Activated CD4-positive, alpha-beta T cell treated with anti-CD3 and anti-CD28 coated beads for 48 hours (primary cell): ENCODE data around the gene FLNB.
A peak's percentile ranks its signal among the peaks of the same experiment; 100 is the strongest.

Source experiments
- DNase-seq: peaks from one replicate; pipeline ENCODE4 v3.0.0-alpha.2; 2020

FLNB gene

DNA sequence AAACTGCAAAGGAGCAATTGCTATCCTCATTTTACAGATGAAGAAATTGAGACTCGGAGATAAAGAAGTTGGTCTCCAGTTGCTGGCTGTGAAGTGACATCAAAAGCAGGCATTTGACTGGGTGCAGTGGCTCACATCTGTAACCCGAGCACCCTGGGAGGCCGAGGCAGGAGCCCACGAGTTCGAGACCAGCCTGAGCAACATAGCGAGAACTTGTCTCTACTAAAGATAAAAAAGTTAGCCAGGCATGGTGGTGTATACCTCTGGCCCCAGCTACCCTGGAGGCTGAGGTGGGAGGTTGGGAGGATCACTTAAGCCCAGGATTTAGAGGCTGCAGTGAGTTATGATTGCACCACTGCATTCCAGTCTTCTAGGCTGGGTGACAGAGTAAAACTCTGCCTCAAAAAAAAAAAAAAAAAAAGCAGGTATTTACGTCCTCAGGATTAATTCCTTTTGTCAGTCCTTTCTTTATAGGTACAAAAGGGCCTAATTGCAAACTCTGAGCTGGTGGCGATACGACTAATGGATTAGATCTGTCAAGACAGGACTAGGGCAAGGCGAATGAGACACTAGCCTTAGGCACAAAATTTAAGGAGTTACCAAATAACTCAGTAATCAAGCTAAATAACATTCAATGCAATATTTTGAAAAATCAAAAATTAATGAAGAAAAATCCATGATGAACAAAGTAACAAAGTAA lies 208.4 kb downstream of the FLNB start:
- DNase-seq, result no peak

DNA sequence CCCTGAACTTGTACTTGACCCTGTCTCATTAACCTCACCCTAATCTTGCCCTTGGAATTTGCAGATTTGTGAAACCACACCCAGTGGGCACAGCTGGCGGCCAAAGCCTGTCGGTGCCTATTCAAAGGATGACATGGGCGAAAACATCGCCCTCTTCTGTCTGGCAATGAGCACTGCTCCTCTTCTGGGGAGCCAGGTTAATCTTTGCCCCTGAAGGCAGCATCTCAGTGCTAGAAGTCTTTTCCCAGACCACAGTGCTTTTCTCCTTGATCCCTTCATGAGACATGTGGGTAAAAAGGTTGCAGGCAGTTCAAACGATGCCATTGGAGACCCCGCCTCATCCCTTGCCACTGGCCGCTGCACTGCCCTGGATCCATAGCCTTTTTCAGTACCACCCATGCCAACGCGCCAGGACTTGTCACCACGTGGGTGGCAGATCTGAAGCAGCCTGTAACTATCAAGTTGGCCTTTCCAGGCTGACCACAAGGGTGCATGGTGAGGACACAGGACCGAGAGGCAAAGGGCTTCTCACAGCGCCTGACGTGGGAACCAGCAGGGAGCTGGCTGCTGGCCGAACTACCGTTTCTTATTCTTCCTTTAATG lies 209.1 kb downstream of the FLNB start:
- DNase-seq, result peak; percentile 68

- DNase-seq, result no peak
Measured at GRCh38 chr3:58218904-58219303, 210.7 kb downstream of the FLNB start.
